Activated T-cell treated with anti-CD3 and anti-CD28 coated beads, Interleukin-2, amount 50 U/mL, for 24 hours (primary cell): ENCODE measurements around the gene SPINK5.
"Not testable (repeated sequence)": the region's sequence is repeated elsewhere in the genome, so short reads cannot be mapped to it uniquely, and the experiment has no call there.

ENCODE experiments used
- DNase-seq: peaks from one replicate; pipeline ENCODE4 v3.0.0-alpha.2; 2020
- H3K27ac Mint-ChIP-seq: 2 replicates; pipeline ENCODE4 v1.8.0; 2020; ENCODE audit warnings: mild to moderate bottlenecking, mixed read lengths
- H3K27me3 Mint-ChIP-seq: 2 replicates; pipeline ENCODE4 v1.8.0; 2020; ENCODE audit warnings: mixed read lengths
- H3K36me3 Mint-ChIP-seq: 2 replicates; pipeline ENCODE4 v1.8.0; 2020; ENCODE audit warnings: low read depth, mixed read lengths
- H3K4me1 Mint-ChIP-seq: 2 replicates; pipeline ENCODE4 v1.8.0; 2020; ENCODE audit warnings: low read depth, mixed read lengths
- H3K4me3 Mint-ChIP-seq: 2 replicates; pipeline ENCODE4 v1.8.0; 2020; ENCODE audit warnings: mild to moderate bottlenecking, moderate library complexity, mixed read lengths
- H3K9me3 Mint-ChIP-seq: 2 replicates; pipeline ENCODE4 v1.8.0; 2020; ENCODE audit warnings: mixed read lengths

The SPINK5 gene

GRCh38 chr5:148063861-148064260 lies at the start of gene SPINK5:
Gene SPINK5 (plus strand): TSS chr5:148063980. CDS start chr5:148064045, 65 bp downstream.
- Mint-ChIP-seq H3K4me3 (no peak within 1 kb of the TSS), H3K27ac (no peak within 1 kb of the TSS), H3K9me3 (no peaks in the 10 kb centered on the region), H3K4me1 (no peaks in the 10 kb centered on the region), H3K27me3 (no peaks in the 10 kb centered on the region), H3K36me3 (no peaks in the 10 kb centered on the region)
- no peak for DNase-seq

GRCh38 chr5:148014276-148014675 lies 49.5 kb upstream of the SPINK5 start:
- no peaks in the 10 kb centered on the region for H3K36me3 Mint-ChIP-seq
- H3K27ac Mint-ChIP-seq: no peak overlapping the region
- no peaks in the 10 kb centered on the region for H3K27me3 Mint-ChIP-seq
- H3K4me1 Mint-ChIP-seq: no peaks in the 10 kb centered on the region
- H3K9me3 Mint-ChIP-seq: no peaks in the 10 kb centered on the region
- no peak for DNase-seq
- H3K4me3 Mint-ChIP-seq: no peak overlapping the region

- no peaks in the 10 kb centered on the region for H3K27me3 Mint-ChIP-seq
- no peaks in the 10 kb centered on the region for H3K4me1 Mint-ChIP-seq
- H3K36me3 Mint-ChIP-seq: no peaks in the 10 kb centered on the region
- DNase-seq: no peak
- H3K4me3 Mint-ChIP-seq: no peak overlapping the region
- H3K27ac Mint-ChIP-seq: no peak overlapping the region
- H3K9me3 Mint-ChIP-seq: peaks cover 4% of the 10 kb centered on the region
Observed at GRCh38 chr5:148020257-148020988, 43.4 kb upstream of the SPINK5 start.

GRCh38 chr5:148027505-148027904 lies 36.3 kb upstream of the SPINK5 start:
- no peaks in the 10 kb centered on the region for H3K27me3 Mint-ChIP-seq
- H3K9me3 Mint-ChIP-seq: peaks cover 10% of the 10 kb centered on the region
- no peak for DNase-seq
- no peak overlapping the region for H3K27ac Mint-ChIP-seq
- H3K36me3 Mint-ChIP-seq: no peaks in the 10 kb centered on the region
- H3K4me1 Mint-ChIP-seq: no peaks in the 10 kb centered on the region
- no peak overlapping the region for H3K4me3 Mint-ChIP-seq

- Mint-ChIP-seq H3K4me1 (no peaks in the 10 kb centered on the region), H3K9me3 (peaks cover 12% of the 10 kb centered on the region), H3K36me3 (no peaks in the 10 kb centered on the region), H3K4me3 (no peak overlapping the region), H3K27me3 (no peaks in the 10 kb centered on the region), H3K27ac (no peak overlapping the region)
- DNase-seq: no peak
Observed at GRCh38 chr5:148029131-148029530, 34.6 kb upstream of the SPINK5 start.

GRCh38 chr5:148033134-148033533 lies 30.6 kb upstream of the SPINK5 start:
- Mint-ChIP-seq H3K36me3 (no peaks in the 10 kb centered on the region), H3K4me1 (no peaks in the 10 kb centered on the region), H3K4me3 (no peak overlapping the region)

GRCh38 chr5:148035676-148036075 lies 28.1 kb upstream of the SPINK5 start:
- no peaks in the 10 kb centered on the region for H3K4me1 Mint-ChIP-seq
- DNase-seq: no peak
- no peak overlapping the region for H3K27ac Mint-ChIP-seq
- no peaks in the 10 kb centered on the region for H3K27me3 Mint-ChIP-seq
- H3K9me3 Mint-ChIP-seq: peaks cover 4% of the 10 kb centered on the region
- H3K36me3 Mint-ChIP-seq: no peaks in the 10 kb centered on the region
- H3K4me3 Mint-ChIP-seq: no peak overlapping the region

More at GRCh38 chr5:148033134-148033533, 30.6 kb upstream of the SPINK5 start:
- no peak for DNase-seq
- no peaks in the 10 kb centered on the region for H3K27me3 Mint-ChIP-seq
- H3K27ac Mint-ChIP-seq: no peak overlapping the region
- peaks cover 8% of the 10 kb centered on the region for H3K9me3 Mint-ChIP-seq

GRCh38 chr5:148042881-148043280 lies 20.9 kb upstream of the SPINK5 start:
- no peak overlapping the region for H3K4me3 Mint-ChIP-seq
- no peaks in the 10 kb centered on the region for H3K27me3 Mint-ChIP-seq
- no peak overlapping the region for H3K27ac Mint-ChIP-seq
- DNase-seq: no peak
- no peaks in the 10 kb centered on the region for H3K36me3 Mint-ChIP-seq
- H3K9me3 Mint-ChIP-seq: no peaks in the 10 kb centered on the region
- no peaks in the 10 kb centered on the region for H3K4me1 Mint-ChIP-seq

GRCh38 chr5:148043705-148044104 lies 20.1 kb upstream of the SPINK5 start:
- no peaks in the 10 kb centered on the region for H3K27me3 Mint-ChIP-seq
- H3K4me1 Mint-ChIP-seq: no peaks in the 10 kb centered on the region
- no peaks in the 10 kb centered on the region for H3K36me3 Mint-ChIP-seq
- no peak overlapping the region for H3K27ac Mint-ChIP-seq
- H3K4me3 Mint-ChIP-seq: no peak overlapping the region
- no peaks in the 10 kb centered on the region for H3K9me3 Mint-ChIP-seq
- DNase-seq: no peak

GRCh38 chr5:148055160-148055559 lies 8.6 kb upstream of the SPINK5 start:
- H3K4me1 Mint-ChIP-seq, H3K27ac Mint-ChIP-seq, H3K36me3 Mint-ChIP-seq, H3K4me3 Mint-ChIP-seq, DNase-seq, H3K27me3 Mint-ChIP-seq: not testable (repeated sequence)
- H3K9me3 Mint-ChIP-seq: peaks cover 23% of the 10 kb centered on the region

- DNase-seq: no peak
- H3K4me1 Mint-ChIP-seq: no peaks in the 10 kb centered on the region
- no peak overlapping the region for H3K27ac Mint-ChIP-seq
- H3K4me3 Mint-ChIP-seq: no peak overlapping the region
- H3K36me3 Mint-ChIP-seq: no peaks in the 10 kb centered on the region
- H3K27me3 Mint-ChIP-seq: no peaks in the 10 kb centered on the region
- peaks cover 6% of the 10 kb centered on the region for H3K9me3 Mint-ChIP-seq
Observed at GRCh38 chr5:148060309-148060708, 3.5 kb upstream of the SPINK5 start.

- no peaks in the 10 kb centered on the region for H3K36me3 Mint-ChIP-seq
- no peaks in the 10 kb centered on the region for H3K27me3 Mint-ChIP-seq
- no peak for DNase-seq
- H3K4me1 Mint-ChIP-seq: no peaks in the 10 kb centered on the region
- H3K27ac Mint-ChIP-seq: no peak overlapping the region
- peaks cover 3% of the 10 kb centered on the region for H3K9me3 Mint-ChIP-seq
- H3K4me3 Mint-ChIP-seq: no peak overlapping the region
Observed at GRCh38 chr5:148060881-148061280, 2.9 kb upstream of the SPINK5 start.

- no peak overlapping the region for H3K4me3 Mint-ChIP-seq
- no peaks in the 10 kb centered on the region for H3K36me3 Mint-ChIP-seq
- H3K4me1 Mint-ChIP-seq: no peaks in the 10 kb centered on the region
- no peak for DNase-seq
- peaks cover 2% of the 10 kb centered on the region for H3K9me3 Mint-ChIP-seq
- H3K27me3 Mint-ChIP-seq: no peaks in the 10 kb centered on the region
- no peak overlapping the region for H3K27ac Mint-ChIP-seq
Observed at GRCh38 chr5:148070621-148071020, 6.8 kb downstream of the SPINK5 start.

GRCh38 chr5:148072207-148072606 lies 8.4 kb downstream of the SPINK5 start:
- H3K27ac Mint-ChIP-seq: no peak overlapping the region
- peaks cover 8% of the 10 kb centered on the region for H3K9me3 Mint-ChIP-seq
- no peak overlapping the region for H3K4me3 Mint-ChIP-seq
- no peaks in the 10 kb centered on the region for H3K4me1 Mint-ChIP-seq
- H3K27me3 Mint-ChIP-seq: no peaks in the 10 kb centered on the region
- no peak for DNase-seq
- no peaks in the 10 kb centered on the region for H3K36me3 Mint-ChIP-seq

GRCh38 chr5:148075529-148075928 lies 11.7 kb downstream of the SPINK5 start:
- DNase-seq: no peak
- Mint-ChIP-seq H3K4me3 (no peak overlapping the region), H3K36me3 (no peaks in the 10 kb centered on the region), H3K27me3 (no peaks in the 10 kb centered on the region), H3K27ac (no peak overlapping the region), H3K4me1 (no peaks in the 10 kb centered on the region), H3K9me3 (peaks cover 8% of the 10 kb centered on the region)

- H3K27me3 Mint-ChIP-seq: no peaks in the 10 kb centered on the region
- no peak overlapping the region for H3K27ac Mint-ChIP-seq
- H3K9me3 Mint-ChIP-seq: peaks cover 3% of the 10 kb centered on the region
- no peaks in the 10 kb centered on the region for H3K4me1 Mint-ChIP-seq
- H3K36me3 Mint-ChIP-seq: no peaks in the 10 kb centered on the region
- DNase-seq: no peak
- no peak overlapping the region for H3K4me3 Mint-ChIP-seq
Observed at GRCh38 chr5:148083203-148083602, 19.4 kb downstream of the SPINK5 start.
